Karpas-422 (cell line): ENCODE results near the gene KCNIP2. TPM values are rescaled to one million over a fixed set of nuclear protein-coding genes. Genes with fewer than 3 reads are reported as not detected.

Source experiments
- total RNA-seq: library from RNA; depleted of rRNA; stranded (reverse); fragments of >200 nt; shearing (Covaris generic); gene quantifications from 2 replicates; pipeline ENCODE4 v1.2.3, GENCODE V29; 2014; ENCODE audit warnings: low replicate concordance; rRNA removed

The KCNIP2 gene
- total RNA-seq, 1 experiment from 2014 or later, result 2.4 TPM

Other genes with a start within 250 kb of the KCNIP2 start
- 31.0 and 42.9 TPM in 2 replicates for gene FBXW4, start 148.6 kb downstream of the KCNIP2 start, total RNA-seq
- gene FGF8, start 67.7 kb downstream of the KCNIP2 start, total RNA-seq, result 1.1 TPM in 1 of 2 replicates, not detected in the other
- 46.1 and 113 TPM in 2 replicates for gene NPM3, start 60.4 kb downstream of the KCNIP2 start, total RNA-seq
- 43.5 and 65.0 TPM in 2 replicates for gene OGA, start 25.4 kb downstream of the KCNIP2 start, total RNA-seq
- gene ARMH3, start 212.4 kb upstream of the KCNIP2 start, total RNA-seq, result 3.7 and 4.1 TPM in 2 replicates
- 7.1 and 19.4 TPM in 2 replicates for gene HPS6, start 221.5 kb upstream of the KCNIP2 start, total RNA-seq